HL-60/S4 (cell line): ENCODE results near the gene ASMTL.

ENCODE experiments used
- in situ Hi-C: fragments of 300-500 bp; cut with MboI; formaldehyde crosslinking; loops from 2 replicates; pipeline ENCODE4 v1.14.3; 2022; ENCODE audit warnings: low sequenced_read_pairs

The ASMTL gene

DNA sequence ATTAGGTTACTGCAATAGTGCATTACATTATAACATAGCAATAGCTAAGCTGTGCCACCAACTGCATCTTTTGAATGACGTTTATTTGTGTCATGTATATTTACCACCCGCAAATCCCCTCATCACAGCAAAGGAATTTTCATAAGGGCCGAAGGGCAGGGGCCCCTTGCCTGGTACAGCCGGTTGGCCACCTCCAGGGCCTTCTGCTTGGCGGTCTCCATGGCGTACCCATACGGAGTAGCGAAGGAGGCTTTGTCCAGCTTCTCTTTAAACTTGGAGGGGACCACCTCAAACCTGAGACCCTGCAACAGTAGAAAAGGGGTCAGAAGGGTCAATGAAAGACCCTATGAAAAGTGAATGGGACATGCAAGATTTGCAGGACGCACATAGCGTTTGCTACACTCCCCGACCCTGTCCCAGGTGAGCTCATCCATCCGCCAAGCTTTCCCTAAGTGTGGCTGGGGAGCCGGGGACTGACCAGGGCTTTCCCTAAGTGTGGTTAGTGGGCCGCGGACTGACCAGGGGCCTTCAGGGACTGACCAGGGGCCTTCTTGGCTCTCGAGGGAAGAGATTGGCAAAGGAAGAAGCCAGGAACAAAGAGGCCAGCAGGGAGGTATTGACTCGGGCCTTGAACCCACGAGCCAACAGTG lies 10.6 kb downstream of the ASMTL start:
- in situ Hi-C loops: loop anchor here (25.0 kb wide), 1 partner anchor 1170 kb away; no protein-coding TSS in a partner anchor

DNA sequence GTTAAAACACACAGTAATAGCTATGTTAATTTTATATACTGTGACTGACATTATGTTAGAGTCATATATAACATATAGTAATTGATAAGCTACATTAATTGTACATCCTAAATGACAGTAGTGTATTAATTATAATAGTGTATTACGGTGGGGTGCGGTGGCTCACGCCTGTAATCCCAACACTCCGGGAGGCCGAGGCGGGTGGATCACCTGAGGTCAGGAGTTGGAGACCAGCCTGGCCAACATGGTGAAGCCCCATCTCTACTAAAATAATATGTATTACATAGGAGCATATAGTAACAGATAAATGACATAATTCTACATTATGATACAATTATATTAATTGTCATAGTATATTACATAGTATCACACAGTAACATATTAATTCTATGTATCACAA lies 12.2 kb downstream of the ASMTL start:
- in situ Hi-C loops: loop anchor here (25.0 kb wide), 1 partner anchor 1172 kb away; no protein-coding TSS in a partner anchor

GRCh38 chrX:1435241-1435895 lies 17.3 kb downstream of the ASMTL start:
- in situ Hi-C loops: loop anchor here (25.0 kb wide), 1 partner anchor 1177 kb away; no protein-coding TSS in a partner anchor

DNA sequence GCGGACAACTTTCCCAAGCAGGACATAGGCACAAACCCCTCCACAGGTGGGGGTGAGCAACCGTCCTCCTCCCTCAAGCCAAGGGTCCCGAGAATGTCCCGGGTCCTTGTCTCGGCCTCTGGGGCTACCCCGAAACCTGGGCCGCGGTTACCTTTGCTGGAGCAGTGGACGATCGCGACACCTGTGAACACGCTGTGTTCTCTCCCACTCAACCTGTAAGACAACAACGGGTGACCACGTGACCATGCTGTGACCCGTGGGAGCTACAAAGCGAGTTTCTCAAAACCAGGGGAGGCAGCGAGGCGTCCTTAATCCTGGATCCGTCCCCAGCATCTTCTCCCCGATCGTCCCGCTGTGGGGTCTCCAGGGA lies 17.9 kb downstream of the ASMTL start:
- in situ Hi-C loops: loop anchor here (25.0 kb wide), 1 partner anchor 1177 kb away; no protein-coding TSS in a partner anchor

- in situ Hi-C loops: loop anchor here (25.0 kb wide), 1 partner anchor 1178 kb away; no protein-coding TSS in a partner anchor
These were observed 18.9 kb downstream of the ASMTL start for GRCh38 chrX:1433646-1434357.

GRCh38 chrX:1430451-1430850 lies 22.3 kb downstream of the ASMTL start:
- in situ Hi-C loops: loop anchor here (25.0 kb wide), 1 partner anchor 1182 kb away; no protein-coding TSS in a partner anchor

- in situ Hi-C loops: loop anchor here (25.0 kb wide), 1 partner anchor 1185 kb away; no protein-coding TSS in a partner anchor
These were observed 25.0 kb downstream of the ASMTL start for GRCh38 chrX:1427756-1428155.

DNA sequence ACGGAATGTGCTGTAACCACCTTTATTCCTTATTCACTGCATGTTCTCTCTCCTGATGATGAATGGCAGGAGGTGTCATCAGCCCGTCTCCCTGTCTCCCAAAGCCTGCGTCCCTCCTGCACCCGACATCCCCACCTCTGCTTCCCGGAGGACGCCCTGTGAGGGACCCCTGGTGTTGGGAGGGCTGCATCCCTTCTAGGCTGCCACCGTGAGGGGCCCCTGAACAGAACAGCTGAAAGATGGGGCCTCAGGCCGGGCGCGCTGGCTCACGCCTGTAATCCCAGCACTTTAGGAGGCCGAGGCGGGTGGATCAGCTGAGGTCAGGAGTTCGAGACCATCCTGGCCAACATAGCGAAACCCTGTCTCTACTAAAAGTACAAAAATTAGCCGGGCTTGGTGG lies 26.4 kb downstream of the ASMTL start:
- in situ Hi-C loops: loop anchor here (25.0 kb wide), 1 partner anchor 1186 kb away; no protein-coding TSS in a partner anchor

DNA sequence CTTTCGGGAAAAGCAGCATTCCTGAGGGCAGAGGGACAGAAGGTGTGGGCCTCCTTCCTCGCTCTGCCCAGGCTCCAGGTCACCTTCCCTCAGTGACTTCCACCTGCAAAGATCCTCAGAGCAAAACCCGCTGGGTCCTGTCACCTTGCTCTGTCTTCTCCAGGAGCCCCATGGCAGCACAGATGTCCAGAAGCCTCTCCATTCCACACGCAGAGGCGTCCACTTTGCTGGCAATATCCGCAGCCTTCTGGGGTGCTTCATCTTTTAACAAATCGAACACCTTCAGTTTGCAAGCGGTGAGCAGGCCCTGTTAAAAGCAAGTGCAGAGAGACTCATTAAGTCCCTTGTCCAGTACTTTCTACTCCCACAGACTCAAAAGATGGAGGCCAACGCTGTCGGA lies 27.3 kb downstream of the ASMTL start:
- in situ Hi-C loops: loop anchor here (25.0 kb wide), 1 partner anchor 1187 kb away; no protein-coding TSS in a partner anchor

DNA sequence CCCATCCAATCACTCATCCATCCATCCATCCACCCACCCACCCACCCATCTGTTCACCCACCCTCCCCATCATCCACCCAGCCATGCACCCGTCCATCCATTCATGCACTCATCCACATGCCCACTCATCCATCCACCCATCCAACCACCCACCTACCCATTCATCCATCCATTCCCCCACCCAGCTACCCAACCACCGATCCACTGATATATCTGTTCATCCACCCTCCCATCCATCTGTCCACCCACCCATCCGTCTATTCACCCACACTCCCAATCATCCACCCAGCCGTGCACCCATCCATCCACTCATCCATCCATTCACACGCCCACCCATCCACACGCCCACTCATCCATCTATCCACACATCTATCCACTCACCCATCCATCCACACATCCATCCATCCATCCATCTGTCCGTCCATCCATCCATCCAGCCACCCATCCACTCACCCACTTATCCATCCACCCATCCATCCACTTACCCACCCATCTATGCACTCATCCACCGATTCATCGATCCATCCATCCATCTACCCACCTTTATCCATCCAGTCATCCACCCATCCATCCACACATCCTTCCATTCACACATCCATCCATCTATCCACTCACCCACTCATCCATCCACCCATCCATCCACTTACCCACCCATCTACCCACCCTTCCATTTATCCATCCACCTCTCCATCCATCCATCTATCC lies 28.4 kb downstream of the ASMTL start:
- in situ Hi-C loops: no loop called here

GRCh38 chrX:1423215-1423614 lies 29.5 kb downstream of the ASMTL start:
- in situ Hi-C loops: no loop called here

GRCh38 chrX:1422135-1422465 lies 30.6 kb downstream of the ASMTL start:
- in situ Hi-C loops: no loop called here

DNA sequence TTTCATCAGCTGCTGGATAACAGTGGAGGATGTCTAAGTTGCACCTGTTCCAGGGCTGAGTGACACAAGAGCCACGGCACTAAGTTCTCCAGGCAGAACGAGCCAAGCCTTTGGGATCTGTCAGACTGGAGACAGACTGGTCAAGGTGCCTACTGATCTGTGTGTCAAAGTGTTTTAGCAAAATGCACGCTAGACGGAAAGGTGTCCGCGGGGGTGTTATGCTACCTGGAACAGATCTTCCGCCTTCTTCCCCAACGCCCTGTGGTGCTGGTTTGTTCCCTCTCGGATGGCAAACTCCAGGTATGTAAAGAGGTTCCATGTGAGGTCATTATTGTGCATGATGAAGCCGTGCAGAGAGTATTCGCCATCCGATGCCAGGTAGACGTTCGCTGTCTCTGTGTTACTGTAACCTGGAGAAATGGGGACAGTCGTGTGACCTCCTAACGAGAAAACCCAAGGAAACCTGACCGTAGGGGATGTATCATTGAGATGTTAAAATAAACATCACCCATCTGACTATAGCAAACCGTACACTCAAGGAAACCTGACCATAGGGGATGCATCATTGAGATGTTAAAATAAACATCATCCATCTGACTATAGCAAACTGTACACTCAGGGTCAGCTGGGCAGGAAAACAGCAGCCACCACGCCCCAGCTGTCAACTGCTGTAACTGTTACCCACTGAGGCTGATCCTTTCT lies 31.1 kb downstream of the ASMTL start:
- in situ Hi-C loops: no loop called here

GRCh38 chrX:1420371-1420770 lies 32.3 kb downstream of the ASMTL start:
- in situ Hi-C loops: no loop called here

- in situ Hi-C loops: no loop called here
These were observed 33.0 kb downstream of the ASMTL start for GRCh38 chrX:1419545-1420355.

- in situ Hi-C loops: no loop called here
These were observed 33.7 kb downstream of the ASMTL start for GRCh38 chrX:1418901-1419544.

DNA sequence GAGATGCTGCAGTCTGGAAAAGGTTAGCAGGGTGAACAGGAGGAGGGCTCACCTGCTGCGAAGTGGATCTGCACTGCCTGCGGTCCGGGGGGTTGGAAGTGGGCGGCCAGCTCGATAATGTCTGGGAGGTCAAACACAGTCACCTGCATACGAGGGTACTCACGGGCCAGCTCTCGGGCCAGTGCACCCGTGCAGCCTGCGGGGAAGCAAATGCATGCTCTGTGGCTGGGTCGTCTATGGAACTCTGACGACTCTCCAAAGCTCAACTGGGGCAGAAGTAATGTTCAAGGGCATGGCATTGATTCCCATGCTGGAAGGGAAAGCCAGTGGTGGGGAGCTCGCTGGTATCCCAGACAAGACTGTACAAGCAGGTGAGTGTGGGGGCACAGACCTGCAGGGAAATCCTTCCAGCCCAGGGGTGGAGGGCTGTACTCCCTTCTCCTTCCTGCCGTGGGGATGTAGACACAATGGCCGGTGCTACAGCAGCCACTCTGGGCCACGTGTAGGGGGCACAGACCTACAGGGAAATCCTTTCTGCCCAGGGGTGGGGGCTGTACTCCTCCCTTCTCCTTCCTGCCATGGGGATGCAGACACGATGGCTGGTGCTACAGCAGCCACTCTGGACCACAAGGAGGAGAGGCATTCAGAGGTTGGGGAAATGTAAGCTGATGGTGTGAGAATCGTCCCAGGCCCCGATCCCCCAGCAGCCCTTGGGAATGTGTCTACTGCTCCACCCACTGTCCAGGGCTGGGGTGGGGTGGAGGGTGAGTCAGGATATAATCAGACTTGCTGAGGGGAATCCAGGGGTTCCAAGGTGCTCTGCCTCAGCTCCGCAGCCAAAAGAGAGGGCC lies 34.6 kb downstream of the ASMTL start:
- in situ Hi-C loops: no loop called here
